DMS153 treated with DMSO at 0.1 percent for 48 hours (cell line): Measurements from ENCODE around the gene ARHGEF7.

Source experiments
- DNase-seq: peaks from one replicate; lab custom pipeline; 2025; ENCODE audit not compliant: unreplicated experiment; lab: John Stamatoyannopoulos, UW

ARHGEF7 gene

DNA sequence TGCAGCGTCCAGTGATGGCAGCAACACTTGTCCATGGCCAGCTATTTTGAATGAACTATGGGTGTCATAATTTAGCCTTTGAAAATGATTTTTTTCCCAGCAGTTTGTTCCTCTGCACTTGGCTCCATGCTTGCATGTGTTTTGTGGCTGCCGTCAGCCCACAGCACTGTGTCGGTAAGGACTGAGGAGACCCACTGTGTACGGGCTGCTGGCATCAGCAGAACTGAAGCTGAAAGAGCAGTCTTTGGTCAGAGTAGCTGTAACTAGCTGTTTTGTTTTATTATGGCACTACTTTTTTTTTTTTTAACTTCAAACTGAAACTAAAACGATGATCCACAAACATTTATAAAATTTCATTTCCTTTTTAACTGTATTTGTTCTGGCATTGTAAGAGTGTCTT lies 155.0 kb downstream of the ARHGEF7 start:
- DNase-seq, result no peak

DNA sequence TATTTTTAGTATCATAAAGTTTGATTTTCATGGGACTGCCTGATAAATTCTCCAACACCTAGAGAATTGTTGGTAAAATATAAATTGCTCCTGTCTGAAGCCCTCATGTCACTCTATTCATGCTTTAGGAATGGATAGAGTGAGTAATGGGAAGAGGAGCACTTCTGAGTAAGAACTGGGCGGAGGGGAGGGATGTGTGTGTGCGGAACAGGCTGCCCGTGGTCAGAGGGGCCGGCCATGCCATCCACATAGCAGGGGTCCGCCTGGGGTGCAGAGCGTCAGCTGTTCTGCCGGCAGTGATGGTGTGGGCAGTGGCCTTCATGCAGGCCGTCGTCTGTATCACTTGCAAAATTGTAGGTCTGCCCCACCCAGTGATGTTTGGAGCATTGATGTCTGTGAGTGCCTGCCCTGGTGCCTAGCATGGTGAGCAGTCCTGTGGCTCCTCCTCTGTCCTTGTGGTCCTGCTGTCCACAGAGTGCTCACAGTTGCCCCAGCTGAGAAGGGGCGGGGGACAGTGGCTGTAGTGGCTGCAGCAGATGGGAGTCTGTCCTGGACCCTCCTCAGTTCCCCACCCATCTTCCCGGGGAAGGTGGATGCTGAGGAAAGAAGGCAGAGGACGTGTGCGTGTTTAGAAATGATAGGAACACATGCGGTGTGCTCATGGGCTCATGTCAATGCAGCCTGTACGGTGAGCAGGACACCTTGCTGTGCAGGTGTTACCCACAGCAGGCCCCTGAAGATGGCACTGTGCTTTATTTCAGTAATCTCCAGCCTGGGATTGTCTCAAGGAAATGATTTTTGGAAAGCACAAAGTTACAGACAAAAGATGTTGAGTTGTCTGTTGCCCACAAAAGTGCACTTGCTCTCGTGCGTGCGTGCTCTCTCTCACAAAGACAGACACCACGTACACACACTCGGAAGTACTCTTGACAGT lies 155.9 kb downstream of the ARHGEF7 start:
- no peak for DNase-seq

DNA sequence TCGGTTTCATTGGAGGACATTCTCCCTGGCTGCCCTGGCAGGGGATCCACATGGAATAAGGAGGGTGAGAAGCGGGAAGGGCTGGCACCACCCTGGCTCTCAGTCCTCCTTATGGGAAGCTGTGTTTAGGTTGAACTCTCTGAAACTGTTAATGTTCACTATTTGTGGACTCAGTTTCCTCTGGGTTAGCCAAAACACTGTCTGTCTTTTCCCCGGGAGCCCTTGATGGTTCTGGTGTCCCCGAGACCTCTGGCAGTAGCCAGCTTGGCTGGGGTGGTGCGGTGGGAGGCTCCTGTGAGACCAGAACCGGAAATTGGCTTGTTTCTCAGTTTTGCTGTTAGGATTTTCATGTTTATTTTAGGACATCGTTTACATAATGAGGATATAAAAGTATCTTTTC lies 157.0 kb downstream of the ARHGEF7 start:
- DNase-seq, result no peak

DNA sequence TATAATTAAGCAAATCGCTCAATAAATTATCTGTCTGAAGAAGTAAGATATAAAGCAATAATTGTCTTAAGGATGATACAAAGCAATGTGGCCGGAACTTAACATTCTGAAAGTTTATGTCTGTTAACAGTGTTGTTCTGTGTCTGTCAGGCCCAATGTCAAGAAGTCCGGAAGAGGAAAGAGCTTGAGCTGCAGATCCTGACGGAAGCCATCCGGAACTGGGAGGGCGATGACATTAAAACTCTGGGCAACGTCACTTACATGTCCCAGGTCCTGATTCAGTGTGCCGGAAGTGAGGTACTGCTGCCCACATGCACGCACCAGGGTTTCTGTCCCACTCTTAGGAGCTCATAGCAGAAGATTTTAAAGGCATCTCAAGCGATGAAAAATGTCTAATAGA lies 160.3 kb downstream of the ARHGEF7 start:
- DNase-seq, result no peak

DNA sequence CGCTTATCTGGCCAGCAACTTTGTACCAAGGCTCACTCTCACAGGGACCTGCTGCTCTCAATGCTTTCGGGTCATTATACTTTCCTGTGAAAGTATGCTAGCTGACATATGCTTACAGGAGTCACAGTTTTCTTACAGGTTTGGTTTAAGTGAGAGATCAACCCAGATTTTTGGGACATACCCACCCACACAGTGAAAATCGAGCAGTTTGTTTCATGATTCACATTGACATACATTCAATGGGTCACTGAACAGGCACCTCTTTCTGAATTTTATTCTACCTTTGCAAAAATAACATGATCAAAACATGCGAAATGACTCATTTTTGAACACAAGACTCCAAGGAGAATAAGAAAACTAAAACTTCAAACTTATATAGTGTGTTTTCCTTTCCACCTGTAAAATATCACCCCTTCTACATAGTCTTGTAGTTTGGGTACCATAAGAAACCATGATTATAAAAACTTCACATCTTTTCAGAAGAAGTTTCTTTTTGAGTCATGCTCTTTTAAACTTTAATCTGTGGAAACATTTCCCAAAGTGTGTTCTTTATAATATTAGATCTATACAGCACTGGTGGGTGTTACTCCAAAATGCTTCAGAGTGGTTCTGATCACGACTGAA lies 161.0 kb downstream of the ARHGEF7 start:
- DNase-seq, result no peak

DNA sequence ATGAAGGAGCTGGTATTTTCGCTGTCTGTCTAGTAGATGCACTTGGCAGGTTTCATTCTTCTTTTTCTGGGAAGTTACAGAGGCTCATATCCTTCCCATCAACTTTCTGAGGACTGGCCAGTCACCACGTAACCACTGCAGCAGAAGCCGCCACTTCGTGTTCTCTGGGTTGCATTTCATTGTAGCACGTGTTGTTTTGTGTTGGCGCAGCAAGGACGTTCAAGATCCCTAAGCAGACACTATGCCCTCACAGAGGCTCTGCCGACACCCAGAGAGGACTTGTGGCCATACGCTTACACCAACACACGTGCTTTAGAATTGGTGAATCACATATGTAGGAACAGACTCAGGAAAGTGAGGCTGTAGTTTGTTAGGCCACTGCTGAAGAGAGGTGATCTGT lies 163.1 kb downstream of the ARHGEF7 start:
- no peak for DNase-seq

DNA sequence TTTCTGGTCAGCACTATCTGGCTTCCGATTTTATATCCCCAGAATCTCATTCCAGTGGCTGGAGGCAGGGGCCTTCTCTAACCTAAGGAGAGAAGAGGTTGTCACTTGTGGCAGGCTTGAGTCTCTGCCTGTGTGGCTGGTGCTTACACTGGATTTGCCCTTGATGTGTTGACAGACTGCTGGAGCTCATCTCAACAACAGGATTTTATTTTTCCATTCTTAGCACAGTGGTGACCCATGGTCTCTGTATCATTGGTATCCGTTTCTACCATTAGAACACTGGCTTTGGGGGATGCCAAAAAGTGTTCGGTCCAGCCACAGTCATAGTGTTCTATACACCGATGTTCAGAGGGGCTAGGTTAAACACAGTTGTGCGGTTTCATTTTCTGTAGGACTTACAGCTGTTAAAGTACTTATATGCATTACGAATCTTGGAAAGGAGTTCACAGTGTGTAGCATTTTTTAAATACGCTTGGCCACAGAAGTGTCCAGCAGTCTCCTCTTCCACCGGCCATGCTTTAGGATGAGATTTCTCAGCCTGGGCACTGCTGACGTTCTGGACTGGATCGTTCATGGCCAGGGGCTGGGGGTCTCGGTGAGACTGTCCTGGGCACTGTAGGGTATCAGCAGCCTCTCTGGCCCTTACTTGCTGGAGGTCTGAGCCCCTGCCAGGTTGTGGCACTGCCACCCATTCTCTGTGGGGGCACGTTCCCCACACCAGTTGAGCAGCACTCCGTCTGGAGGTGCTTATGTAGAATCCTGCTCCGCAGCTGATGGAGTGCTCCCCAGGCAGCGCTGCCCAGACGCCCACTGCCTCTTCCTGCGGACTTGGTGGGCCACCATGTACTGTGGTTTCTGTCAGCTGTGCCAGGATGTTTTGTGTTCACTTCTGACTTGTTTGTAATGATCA lies 163.9 kb downstream of the ARHGEF7 start:
- no peak for DNase-seq

DNA sequence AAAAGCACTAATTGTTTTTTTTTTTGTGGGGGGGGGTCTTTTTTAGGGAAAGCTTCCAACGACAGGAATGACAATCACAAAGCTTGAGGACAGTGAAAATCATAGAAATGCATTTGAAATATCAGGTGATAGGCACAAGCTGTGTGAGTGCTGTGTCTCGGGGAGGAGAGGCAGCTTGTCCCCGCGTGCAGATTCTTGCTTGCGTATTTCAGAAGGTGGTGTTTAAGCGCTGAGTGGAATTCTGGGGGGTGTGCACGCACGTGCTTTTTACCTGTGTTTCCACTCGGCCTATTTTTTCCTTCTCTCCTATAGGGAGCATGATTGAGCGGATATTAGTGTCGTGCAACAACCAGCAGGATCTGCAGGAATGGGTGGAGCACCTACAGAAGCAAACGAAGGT lies 165.1 kb downstream of the ARHGEF7 start:
- DNase-seq, result no peak

DNA sequence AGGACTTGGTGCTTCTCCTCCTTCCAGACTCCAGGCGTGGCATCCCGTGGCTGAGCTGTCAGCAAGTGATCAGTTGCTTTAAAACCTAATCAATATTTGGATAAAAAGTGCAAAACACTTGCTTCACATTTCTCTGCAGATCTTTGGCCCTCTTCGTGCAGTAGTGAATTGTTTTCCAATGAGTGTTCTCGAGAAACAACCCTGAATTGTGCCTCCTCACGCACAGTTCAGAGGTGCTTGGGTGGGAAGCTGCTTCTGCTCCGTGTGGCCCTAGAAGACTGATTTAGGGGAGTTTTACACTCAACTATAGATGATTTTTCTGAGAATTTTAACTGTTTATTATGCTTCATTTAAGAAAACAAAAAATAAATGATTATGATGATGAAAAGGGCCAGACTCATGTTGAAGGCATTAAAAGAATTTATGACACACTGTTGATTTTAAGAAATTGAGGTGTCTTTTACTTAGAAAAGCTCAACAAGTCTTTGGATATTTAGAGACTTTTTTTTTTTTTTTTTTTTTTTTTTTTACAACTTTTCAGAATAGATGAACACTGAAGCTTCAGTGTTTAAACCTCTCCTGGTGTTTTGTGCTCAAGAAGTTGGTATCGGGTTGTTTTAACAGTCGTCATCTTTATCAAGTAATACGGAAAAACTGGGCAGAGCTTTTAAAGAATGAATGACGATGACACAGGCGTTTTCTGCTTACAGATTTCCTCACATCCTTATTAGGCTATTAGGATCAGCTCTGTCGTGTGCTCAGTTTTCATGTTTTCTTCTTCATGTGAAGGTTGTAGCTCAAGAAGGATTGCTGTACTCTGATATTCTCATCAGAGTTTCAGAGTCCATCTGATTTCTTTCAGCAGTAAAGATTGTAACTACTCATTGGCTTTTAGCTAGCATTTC lies 165.8 kb downstream of the ARHGEF7 start:
- DNase-seq, result no peak

DNA sequence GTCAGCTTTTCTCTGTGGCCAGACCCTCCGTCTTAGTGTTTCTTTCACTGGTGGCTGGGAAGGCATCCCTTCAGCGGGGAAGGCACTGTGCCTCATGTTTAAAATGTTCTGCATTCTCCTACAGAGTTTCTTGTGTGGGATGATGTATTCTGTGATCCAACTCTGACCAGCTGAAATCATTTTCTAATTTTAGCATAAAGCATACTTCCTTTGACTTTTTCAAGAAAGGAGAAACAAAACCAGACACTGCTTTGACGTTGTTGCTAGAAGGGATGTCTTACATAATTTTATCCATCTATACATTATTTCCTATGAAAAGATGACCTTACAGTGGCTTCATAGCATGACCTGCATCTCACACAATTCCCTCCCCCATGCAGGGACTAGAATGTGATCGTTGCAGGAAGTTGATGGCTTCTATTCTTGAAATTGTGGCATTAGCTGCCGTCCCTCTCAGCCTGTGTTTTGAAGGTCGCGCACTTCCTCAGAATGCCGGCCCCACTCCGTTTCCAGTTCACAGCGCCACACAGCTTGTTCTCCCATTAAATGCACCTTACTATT lies 166.7 kb downstream of the ARHGEF7 start:
- no peak for DNase-seq

DNA sequence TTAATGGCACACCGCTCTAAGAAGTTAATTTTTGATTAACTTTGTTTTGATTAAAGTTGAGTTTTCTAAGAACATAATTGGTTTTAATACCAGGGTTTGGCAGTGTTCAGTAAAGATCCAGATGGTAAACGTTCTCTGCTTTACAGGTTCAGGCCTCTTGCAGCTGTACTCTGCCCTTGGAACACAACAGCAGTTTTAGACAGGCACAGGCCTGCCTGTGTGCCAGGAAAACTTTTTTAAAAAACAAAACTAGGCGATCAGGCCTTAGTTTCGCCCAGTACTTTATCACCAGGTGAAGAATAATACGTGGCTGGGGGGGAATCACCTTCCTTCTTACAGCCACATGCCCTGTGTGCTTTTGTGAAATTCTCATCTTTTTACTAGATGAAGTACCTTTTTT lies 167.3 kb downstream of the ARHGEF7 start:
- no peak for DNase-seq

DNA sequence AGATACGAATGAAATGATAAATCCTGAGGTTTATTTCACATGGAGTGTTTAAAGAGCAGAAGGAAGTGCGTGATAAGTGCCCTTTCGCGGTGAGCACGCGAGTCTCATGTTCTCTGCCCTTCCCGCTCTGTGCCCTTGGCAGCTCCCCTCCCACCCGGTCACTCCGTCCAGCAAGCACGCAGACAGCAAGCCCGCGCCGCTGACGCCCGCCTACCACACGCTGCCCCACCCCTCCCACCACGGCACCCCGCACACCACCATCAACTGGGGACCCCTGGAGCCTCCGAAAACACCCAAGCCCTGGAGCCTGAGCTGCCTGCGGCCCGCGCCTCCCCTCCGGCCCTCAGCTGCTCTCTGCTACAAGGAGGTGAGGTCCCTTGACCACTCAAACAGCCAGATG lies 167.9 kb downstream of the ARHGEF7 start:
- DNase-seq, result no peak

DNA sequence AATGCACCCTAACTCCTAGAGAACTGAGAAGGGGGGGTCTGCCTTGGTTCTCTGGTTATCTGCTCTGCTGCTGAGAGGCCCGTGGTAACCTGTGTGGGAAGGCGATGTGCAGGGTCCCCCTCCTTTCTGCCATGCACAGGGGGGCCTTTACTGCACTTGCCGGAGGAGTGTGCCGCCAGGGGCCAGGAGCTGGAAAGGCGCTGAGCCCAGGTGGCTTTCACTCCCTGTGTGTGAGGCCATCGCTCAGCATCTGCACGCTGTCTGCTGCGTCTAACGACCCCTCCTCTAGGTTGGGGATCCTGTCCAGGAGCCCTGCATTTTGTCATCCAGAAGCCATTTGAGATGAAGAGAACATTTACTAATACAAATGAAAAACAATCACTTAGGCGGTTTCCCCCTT lies 168.3 kb downstream of the ARHGEF7 start:
- no peak for DNase-seq

DNA sequence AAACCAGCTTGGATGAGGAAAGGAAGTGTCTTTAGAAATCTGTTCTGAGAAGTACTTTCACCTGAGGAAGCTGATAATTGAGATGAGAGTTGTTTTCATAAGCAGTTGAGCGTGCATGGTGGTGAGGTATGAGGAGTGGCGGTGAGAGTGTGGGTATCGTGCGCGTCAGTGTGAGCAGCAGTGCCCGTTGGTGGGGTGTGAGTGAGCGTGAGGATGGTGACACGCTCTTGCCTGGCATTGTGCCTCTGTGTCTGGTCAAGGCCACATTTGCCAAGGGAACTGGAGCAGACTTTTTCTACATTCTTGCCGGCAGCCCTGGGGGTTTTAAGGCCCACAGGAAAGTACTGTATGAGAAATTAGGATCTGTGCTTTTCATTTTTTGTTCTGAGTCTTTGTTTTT lies 168.9 kb downstream of the ARHGEF7 start:
- no peak for DNase-seq

DNA sequence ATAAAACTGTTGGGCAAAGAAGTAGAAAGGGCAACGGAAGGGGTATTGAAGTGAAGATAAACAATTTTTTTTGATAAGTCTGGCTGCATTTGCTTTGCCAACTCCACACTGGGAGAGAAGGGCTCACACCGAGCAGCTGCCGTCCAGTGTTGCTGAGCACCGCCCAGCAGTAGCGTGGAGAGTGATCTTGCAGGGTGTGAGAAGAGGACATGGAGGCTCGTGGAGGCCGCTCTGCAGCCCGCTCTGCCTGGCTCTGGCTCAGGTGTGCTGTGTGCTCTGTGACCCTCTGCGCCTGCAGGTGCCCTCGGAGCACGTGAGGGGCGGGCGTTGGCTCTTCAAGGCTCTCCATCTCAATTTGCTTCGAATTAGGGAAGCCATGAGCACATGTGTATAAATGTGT lies 169.5 kb downstream of the ARHGEF7 start:
- DNase-seq, result no peak

DNA sequence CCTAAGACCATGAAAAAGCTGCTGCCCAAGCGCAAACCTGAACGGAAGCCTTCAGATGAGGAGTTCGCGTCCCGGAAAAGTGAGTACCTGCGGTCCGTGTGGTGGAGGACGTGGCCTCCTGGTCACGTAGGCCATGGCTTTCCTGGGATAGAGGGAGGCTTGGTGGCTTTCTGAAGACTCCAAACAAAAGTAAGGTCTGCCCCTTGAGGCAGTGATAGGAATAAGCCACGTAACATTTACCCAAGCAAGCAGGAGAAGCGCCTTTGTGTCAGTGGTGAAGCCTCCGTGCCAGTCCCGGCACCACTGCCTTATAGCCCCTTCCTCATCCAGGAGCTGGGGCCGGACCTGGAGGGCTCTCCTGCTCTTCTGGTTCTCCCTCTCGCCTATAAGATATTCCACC lies 171.1 kb downstream of the ARHGEF7 start:
- no peak for DNase-seq

DNA sequence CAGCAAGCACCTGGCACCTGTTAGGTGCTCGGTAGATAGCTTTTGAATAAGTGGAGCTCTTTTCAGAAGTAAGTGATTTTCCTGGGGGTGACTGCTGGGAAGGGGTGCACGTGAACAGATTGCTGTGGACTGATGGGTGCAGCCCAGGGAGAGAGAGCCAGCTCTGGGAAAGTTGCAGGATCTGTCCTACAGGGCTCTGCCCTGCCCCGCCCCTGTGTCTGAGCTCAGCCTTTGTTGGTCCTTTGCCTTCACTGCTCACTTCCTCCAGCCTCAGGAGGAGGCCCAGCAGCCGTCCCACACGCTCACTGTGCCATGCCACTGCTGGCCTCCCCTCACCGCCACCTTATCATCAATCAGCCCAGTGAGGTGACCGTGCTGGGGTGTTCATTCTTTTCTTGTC lies 171.6 kb downstream of the ARHGEF7 start:
- DNase-seq, result no peak

DNA sequence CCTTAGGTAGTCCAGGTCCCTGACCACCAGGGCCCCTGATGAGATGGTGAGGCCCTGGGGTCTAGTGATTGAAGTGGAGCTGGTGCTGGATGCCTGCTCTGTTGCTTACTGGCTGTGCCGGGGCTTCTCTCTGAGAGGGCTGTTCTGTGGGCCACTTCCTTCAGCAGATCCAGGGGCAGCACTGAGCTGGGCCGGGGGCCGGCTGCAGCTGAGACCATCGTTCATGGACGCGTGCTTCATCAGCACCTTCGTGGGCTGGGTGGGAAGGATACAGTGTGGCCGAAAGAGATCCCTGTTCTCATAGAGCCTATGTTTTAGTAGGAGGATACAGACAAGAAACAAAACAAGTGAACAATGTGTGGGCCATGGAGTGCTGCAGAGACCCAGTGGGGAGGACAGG lies 172.1 kb downstream of the ARHGEF7 start:
- no peak for DNase-seq

DNA sequence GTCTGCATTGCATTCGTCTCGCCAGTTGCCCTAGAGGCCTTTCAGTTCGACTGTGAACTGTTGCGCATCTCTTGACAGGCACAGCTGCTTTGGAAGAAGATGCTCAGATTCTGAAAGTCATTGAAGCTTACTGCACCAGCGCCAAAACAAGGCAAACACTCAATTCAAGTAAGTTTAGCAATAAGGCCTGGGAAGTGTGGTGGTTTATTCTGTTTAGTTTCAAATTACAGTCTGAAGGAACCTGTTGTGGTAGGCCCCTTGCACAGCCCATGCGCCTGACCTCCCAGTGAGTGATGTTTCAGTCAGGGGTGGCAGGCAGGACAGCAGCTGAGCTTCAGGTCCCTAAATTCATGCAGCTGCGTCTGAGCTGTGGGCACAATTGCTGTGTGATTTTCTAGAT lies 173.2 kb downstream of the ARHGEF7 start:
- DNase-seq, result no peak

DNA sequence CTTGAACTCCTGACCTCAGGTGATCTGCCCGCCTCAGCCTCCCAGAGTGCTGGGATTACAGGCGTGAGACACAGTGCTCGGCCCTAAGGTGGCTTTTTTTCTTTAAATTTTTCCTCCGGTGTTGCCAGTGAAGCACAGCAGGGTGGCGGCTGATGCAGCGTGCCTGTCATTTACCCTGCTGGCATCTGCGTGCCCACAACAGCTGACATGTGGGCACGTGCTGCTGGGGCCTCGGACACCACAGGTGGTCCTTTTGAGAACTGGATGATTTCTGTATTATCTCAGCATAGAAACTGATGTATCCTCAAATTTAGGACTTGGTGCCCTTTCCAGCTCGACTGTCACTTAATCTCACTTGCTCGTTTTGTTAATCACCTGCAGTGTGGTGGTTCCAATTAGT lies 174.1 kb downstream of the ARHGEF7 start:
- DNase-seq, result no peak
